OCI-LY7 (cell line): ENCODE results near the gene MTHFS. TPM values are rescaled to one million over a fixed set of nuclear protein-coding genes. Genes with fewer than 3 reads are reported as not detected.
A peak's percentile ranks its signal among the peaks of the same experiment; 100 is the strongest.
"Not testable (repeated sequence)": the region's sequence is repeated elsewhere in the genome, so short reads cannot be mapped to it uniquely, and the experiment has no call there.

Experiments used
- BruUV-seq: library from RNA; stranded (reverse); fragments of 400-500 nt; replicated peaks from 2 replicates; lab custom pipeline; 2021; lab: Mats Ljungman, UMichigan
- CTCF ChIA-PET: fragments of 300-600 bp; sonication (Branson Sonifier 250); formaldehyde crosslinking; loops from one replicate; lab custom pipeline; 2022; ENCODE audit warnings: antibody characterized with exemption; ENCODE audit not compliant: unreplicated experiment; lab: Charles Lee
- POLR2A ChIA-PET: fragments of 300-600 bp; sonication (Branson Sonifier 250); formaldehyde crosslinking; loops from one replicate; lab custom pipeline; 2022; ENCODE audit warnings: antibody characterized with exemption; lab: Charles Lee
- DNase-seq: peaks from one replicate; pipeline ENCODE4 v3.0.0-alpha.2; 2015; ENCODE audit warnings: low spot score
- H2AFZ ChIP-seq: fragments of 200-600 bp; sonication (generic), shearing (Covaris generic); 2 replicates; pipeline ENCODE4 v1.6.1; 2014; ENCODE audit warnings: mild to moderate bottlenecking, antibody characterized with exemption, low read length, moderate library complexity
- H3K27ac ChIP-seq: fragments of 200-600 bp; sonication (generic); 2 replicates; pipeline ENCODE4 v1.5.1; 2014; ENCODE audit warnings: mixed run types, low read depth, mild to moderate bottlenecking, moderate library complexity, low read length, inconsistent platforms; ENCODE audit not compliant: poor library complexity, severe bottlenecking
- H3K36me3 ChIP-seq: fragments of 200-600 bp; sonication (generic); 2 replicates; pipeline ENCODE4 v1.6.1; 2014; ENCODE audit warnings: mild to moderate bottlenecking, antibody characterized with exemption, low read length, moderate library complexity, mixed read lengths; ENCODE audit not compliant: insufficient read depth
- H3K4me1 ChIP-seq: fragments of 200-600 bp; sonication (generic); 2 replicates; pipeline ENCODE4 v1.5.1; 2014; ENCODE audit warnings: mild to moderate bottlenecking, low read length; ENCODE audit not compliant: insufficient read depth, poor library complexity, severe bottlenecking
- H3K4me2 ChIP-seq: fragments of 200-600 bp; sonication (generic); 2 replicates; pipeline ENCODE4 v1.6.1; 2014; ENCODE audit warnings: mild to moderate bottlenecking, low read length
- H3K4me3 ChIP-seq: fragments of 200-600 bp; sonication (generic); 2 replicates; pipeline ENCODE4 v1.5.1; 2014; ENCODE audit warnings: mild to moderate bottlenecking, low read depth, low read length; ENCODE audit not compliant: poor library complexity, severe bottlenecking
- H3K79me2 ChIP-seq: fragments of 200-600 bp; sonication (generic); 2 replicates; pipeline ENCODE4 v1.6.1; 2016; ENCODE audit warnings: low read depth, mild to moderate bottlenecking, low read length, moderate library complexity, mixed read lengths; ENCODE audit not compliant: insufficient read depth
- H3K9me2 ChIP-seq: fragments of 200-600 bp; sonication (generic); 2 replicates; pipeline ENCODE4 v1.6.1; 2016; ENCODE audit warnings: mild to moderate bottlenecking, low read length, mixed read lengths; ENCODE audit not compliant: insufficient read depth
- H3K9me3 ChIP-seq: fragments of 200-600 bp; sonication (generic); 2 replicates; pipeline ENCODE4 v1.6.1; 2014; ENCODE audit warnings: mild to moderate bottlenecking, mixed run types, low read length, mixed read lengths
- H4K20me1 ChIP-seq: fragments of 200-600 bp; sonication (generic); 2 replicates; pipeline ENCODE4 v1.6.1; 2014; ENCODE audit warnings: mild to moderate bottlenecking, antibody characterized with exemption, low read length, moderate library complexity, mixed read lengths; ENCODE audit not compliant: insufficient read depth
- CTCF ChIP-seq: fragments of 200-600 bp; sonication (generic); conservative IDR thresholded peaks from 2 replicates; pipeline ENCODE4 v1.5.1; 2014; ENCODE audit warnings: mild to moderate bottlenecking, antibody characterized with exemption, low read length, moderate library complexity, mixed read lengths
- EZH2phosphoT487 ChIP-seq: fragments of 200-600 bp; sonication (generic); IDR thresholded peaks from 2 replicates; pipeline ENCODE4 v1.6.1; 2018; ENCODE audit warnings: low read depth, borderline replicate concordance, mild to moderate bottlenecking, mixed run types, antibody characterized with exemption, low read length, moderate library complexity, mixed read lengths
- intact Hi-C: fragments of 100-400 bp; cut with micrococcal nuclease; formaldehyde crosslinking; loops from one replicate; pipeline ENCODE4 v1.10.0; 2022; ENCODE audit not compliant: unreplicated experiment
- total RNA-seq, 2 experiments: library from RNA; depleted of rRNA in 1 of 2; stranded (reverse); fragments of >200 nt in 1 of 2; shearing (Covaris generic) in 1 of 2; gene quantifications; 2 replicates each; pipeline ENCODE4 v1.2.3, GENCODE V29; 2014 to 2022

Gene MTHFS
- total RNA-seq, 2 experiments from 2014 or later = 12.4 to 32.3 TPM

DNA sequence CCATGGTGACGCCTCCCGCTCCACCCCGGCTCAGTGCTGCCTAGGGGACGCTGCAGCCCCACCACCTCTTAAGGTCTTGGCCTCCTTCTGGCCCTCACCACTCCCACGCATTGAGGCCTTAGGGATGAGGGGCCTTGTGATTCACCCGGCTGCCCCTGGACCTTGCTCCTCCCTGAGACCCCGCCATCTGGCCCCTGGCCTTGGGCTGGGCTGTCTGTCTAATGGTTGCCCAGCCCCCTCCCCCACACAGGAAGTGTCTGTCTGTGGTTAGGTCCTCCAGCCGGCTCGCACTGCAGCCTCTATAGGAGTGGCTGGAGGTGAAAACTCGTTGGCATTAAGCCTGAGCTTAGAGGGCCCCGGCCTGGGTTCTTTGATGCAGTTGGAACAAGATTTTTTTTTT lies 21.5 kb upstream of the MTHFS start:
- Histone ChIP-seq H3K4me2 (no peak overlapping the region), H3K9me2 (no peaks in the 10 kb centered on the region), H3K79me2 (peaks cover 29% of the 10 kb centered on the region), H2AFZ (no peak overlapping the region), H3K36me3 (peaks cover 90% of the 10 kb centered on the region), H3K4me3 (no peak overlapping the region), H3K4me1 (peaks cover 9% of the 10 kb centered on the region), H4K20me1 (no peaks in the 10 kb centered on the region), H3K27ac (no peak overlapping the region), H3K9me3 (peaks cover 82% of the 10 kb centered on the region)
- intact Hi-C loops = no loop called here
- TF ChIP-seq EZH2phosphoT487 (no peak), CTCF (no peak)
- ChIA-PET POLR2A (no interaction called here), CTCF (no interaction called here)
- no peak for DNase-seq
- no TSS peak for BruUV-seq

GRCh38 chr15:79916502-79917132 lies 19.8 kb upstream of the MTHFS start:
- Histone ChIP-seq H3K36me3 (peaks cover 98% of the 10 kb centered on the region), H3K27ac (no peak overlapping the region), H4K20me1 (no peaks in the 10 kb centered on the region), H3K4me2 (no peak overlapping the region), H3K4me3 (no peak overlapping the region), H2AFZ (no peak overlapping the region), H3K9me3 (peaks cover 79% of the 10 kb centered on the region), H3K79me2 (peaks cover 15% of the 10 kb centered on the region), H3K9me2 (no peaks in the 10 kb centered on the region), H3K4me1 (no peaks in the 10 kb centered on the region)
- intact Hi-C loops = no loop called here
- no peak for TF ChIP-seq CTCF
- no peak for TF ChIP-seq EZH2phosphoT487
- CTCF ChIA-PET = no interaction called here
- no peak for DNase-seq
- POLR2A ChIA-PET = interaction anchor here (1.2 kb wide), 1 partner anchor 62 kb away, joined by 3 read pairs; no protein-coding TSS in a partner anchor
- BruUV-seq = no TSS peak

- H3K4me2 ChIP-seq, H2AFZ ChIP-seq, H3K27ac ChIP-seq, CTCF ChIA-PET, POLR2A ChIA-PET, H3K4me1 ChIP-seq, H3K9me2 ChIP-seq, BruUV-seq, H4K20me1 ChIP-seq, H3K79me2 ChIP-seq, H3K4me3 ChIP-seq, intact Hi-C loops: not testable (repeated sequence)
- peaks cover 78% of the 10 kb centered on the region for H3K9me3 ChIP-seq
- DNase-seq = peak; percentile 43
- peaks cover 98% of the 10 kb centered on the region for H3K36me3 ChIP-seq
Measured at GRCh38 chr15:79915776-79916501, 19.1 kb upstream of the MTHFS start.
